Panc1 (cell line): ENCODE data around the gene MYADM.

Experiments used
- CTCF ChIP-seq: fragments of 450-650 bp; IDR thresholded peaks from 2 replicates; pipeline ENCODE4 v1.5.1; 2017; ENCODE audit warnings: mild to moderate bottlenecking
- POLR2AphosphoS5 ChIP-seq: IDR thresholded peaks from 2 replicates; pipeline ENCODE4 v1.6.1; 2012; ENCODE audit warnings: mild to moderate bottlenecking, low read depth, low read length, moderate library complexity
- REST ChIP-seq, 2 experiments: IDR thresholded peaks; 2 replicates each; pipeline ENCODE4 v1.6.1; 2011 to 2012; ENCODE audit warnings: low read depth in 2 of 2, control low read depth in 1 of 2, low read length in 1 of 2, mild to moderate bottlenecking in 1 of 2, moderate library complexity in 1 of 2; ENCODE audit not compliant: insufficient read depth in 1 of 2
- SIN3A ChIP-seq: IDR thresholded peaks from 2 replicates; pipeline ENCODE4 v1.6.1; 2012; ENCODE audit warnings: low read depth, mild to moderate bottlenecking, low read length, moderate library complexity, borderline replicate concordance; ENCODE audit not compliant: insufficient read depth
- TCF7L2 ChIP-seq: IDR thresholded peaks from 2 replicates; pipeline ENCODE4 v1.6.1; 2011; ENCODE audit warnings: mild to moderate bottlenecking, low read depth, low read length, inconsistent platforms

- TF ChIP-seq SIN3A (no peak), POLR2AphosphoS5 (no peak), CTCF (no peak), REST (IDR thresholded peaks at IDR 0.05; ENCODE audit: insufficient read depth in 1 of 2, low read depth in 2 of 2, low read length in 1 of 2) (no peak), TCF7L2 (no peak)
Observed at GRCh38 chr19:53909471-53910169, 41.9 kb downstream of the MYADM start.
